PC-3 (cell line): Measurements from ENCODE around the gene COASY.

ENCODE experiments used
- EZH2phosphoT487 ChIP-seq: fragments of 300-600 bp; sonication (generic); IDR thresholded peaks from 2 replicates; pipeline ENCODE4 v1.6.1; 2018; ENCODE audit warnings: mild to moderate bottlenecking, antibody characterized with exemption, low read length, borderline replicate concordance
- TF ChIP-seq, protein P1 (sequence below): fragments of 300-600 bp; sonication (generic); conservative IDR thresholded peaks from 2 replicates; pipeline ENCODE4 v1.5.1; 2017; ENCODE audit warnings: antibody characterized with exemption, low read depth, mild to moderate bottlenecking, low read length

DNA sequence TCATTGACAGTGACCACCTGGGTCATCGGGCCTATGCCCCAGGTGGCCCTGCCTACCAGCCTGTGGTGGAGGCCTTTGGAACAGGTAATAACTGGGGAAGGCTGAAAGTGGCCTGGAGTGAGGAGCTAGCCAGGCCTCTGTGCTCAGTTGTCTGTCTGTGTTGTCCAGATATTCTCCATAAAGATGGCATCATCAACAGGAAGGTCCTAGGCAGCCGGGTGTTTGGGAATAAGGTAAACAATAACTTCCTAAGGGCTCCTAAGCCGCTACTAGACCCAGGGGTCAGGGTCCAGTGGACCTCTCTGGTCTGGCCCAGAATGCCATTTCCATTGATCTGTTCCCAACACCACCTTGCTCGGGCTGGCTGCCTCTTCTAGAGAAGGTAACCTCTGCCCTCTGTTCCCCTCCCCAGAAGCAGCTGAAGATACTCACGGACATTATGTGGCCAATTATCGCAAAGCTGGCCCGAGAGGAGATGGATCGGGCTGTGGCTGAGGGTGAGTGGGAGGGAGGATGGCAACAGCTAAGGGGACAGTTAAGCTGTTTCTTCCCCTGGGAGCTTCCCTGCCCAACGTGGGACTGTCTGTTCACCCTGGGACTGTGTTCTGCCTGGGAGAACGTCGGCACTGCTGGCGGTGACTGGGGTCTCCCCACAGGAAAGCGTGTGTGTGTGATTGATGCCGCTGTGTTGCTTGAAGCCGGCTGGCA, 3.0 kb downstream of the COASY start:
- TF ChIP-seq, protein P1, sequence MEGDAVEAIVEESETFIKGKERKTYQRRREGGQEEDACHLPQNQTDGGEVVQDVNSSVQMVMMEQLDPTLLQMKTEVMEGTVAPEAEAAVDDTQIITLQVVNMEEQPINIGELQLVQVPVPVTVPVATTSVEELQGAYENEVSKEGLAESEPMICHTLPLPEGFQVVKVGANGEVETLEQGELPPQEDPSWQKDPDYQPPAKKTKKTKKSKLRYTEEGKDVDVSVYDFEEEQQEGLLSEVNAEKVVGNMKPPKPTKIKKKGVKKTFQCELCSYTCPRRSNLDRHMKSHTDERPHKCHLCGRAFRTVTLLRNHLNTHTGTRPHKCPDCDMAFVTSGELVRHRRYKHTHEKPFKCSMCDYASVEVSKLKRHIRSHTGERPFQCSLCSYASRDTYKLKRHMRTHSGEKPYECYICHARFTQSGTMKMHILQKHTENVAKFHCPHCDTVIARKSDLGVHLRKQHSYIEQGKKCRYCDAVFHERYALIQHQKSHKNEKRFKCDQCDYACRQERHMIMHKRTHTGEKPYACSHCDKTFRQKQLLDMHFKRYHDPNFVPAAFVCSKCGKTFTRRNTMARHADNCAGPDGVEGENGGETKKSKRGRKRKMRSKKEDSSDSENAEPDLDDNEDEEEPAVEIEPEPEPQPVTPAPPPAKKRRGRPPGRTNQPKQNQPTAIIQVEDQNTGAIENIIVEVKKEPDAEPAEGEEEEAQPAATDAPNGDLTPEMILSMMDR: no peak
- no peak for TF ChIP-seq EZH2phosphoT487
